Activated naive CD4-positive, alpha-beta T cell treated with anti-CD3 and anti-CD28 coated beads, Interleukin-2, amount 50 U/mL, for 16 hours (primary cell): ENCODE measurements around the gene LAMA2.

Source experiments
- DNase-seq: peaks from one replicate; pipeline ENCODE4 v3.0.0-alpha.2; 2020

Gene LAMA2

DNA sequence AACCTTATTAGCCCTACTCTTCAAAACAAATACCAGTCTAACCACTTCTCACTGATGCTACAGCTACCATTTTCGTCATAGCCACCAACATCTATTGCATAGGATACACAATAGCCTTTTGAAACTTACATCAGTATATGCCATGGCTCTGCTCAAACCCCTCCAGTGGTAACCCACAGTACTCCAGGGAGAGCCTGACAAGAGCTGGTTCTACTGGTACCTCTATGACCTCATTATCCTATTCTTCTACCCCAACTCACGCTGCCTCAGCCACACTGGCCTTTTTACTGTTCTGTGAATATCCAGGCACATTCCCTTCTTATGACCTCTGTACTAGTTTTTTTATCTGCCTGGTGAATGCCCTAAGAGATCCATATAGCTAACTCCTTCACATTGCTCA lies 669.5 kb downstream of the LAMA2 start:
- no peak for DNase-seq

- DNase-seq, result no peak
These were observed 672.4 kb downstream of the LAMA2 start for GRCh38 chr6:129555206-129555832.

DNA sequence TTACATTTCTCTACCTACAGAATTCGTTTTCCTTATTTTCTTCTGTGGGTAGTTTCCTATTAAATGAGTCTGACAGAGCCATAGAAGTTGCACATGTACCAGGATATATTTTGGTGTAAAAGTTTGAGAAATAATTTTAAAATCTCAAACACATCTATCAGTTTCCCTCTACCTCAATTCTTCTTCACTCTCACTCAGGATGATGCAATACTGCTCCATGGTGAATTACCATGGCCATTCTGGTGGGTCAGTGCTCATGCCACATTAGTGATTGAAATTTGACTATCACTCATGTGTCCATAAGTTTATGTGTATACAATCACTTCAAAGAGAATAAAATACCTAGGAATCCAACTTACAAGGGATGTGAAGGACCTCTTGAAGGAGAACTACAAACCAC lies 675.3 kb downstream of the LAMA2 start:
- DNase-seq, result no peak

DNA sequence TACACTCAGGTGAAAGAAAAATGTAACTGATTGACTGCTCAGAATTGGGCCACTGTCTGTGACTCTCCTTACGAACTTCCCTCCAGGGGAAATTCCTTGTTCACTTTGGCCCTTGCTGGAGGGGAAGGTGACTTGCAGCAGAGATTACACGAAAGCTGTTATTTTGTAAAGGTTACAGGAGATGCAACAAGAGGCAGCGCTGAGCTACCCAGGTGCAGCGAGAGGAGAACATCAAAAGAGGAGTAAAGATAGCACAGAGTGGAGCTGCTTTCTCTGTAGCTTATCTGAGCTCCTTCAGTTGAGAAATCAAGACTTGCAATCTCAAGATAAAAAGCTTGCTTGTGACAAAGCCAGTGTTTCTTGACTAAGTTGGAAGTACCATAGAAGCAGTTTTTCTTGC lies 682.4 kb downstream of the LAMA2 start:
- DNase-seq, result no peak

GRCh38 chr6:129565811-129566210 lies 682.9 kb downstream of the LAMA2 start:
- DNase-seq, result no peak
